ENCODE data around the gene FRMD5.
A peak's percentile ranks its signal among the peaks of the same experiment; 100 is the strongest.
"Not testable (repeated sequence)": the region's sequence is repeated elsewhere in the genome, so short reads cannot be mapped to it uniquely, and the experiment has no call there.

Gene FRMD5

DNA sequence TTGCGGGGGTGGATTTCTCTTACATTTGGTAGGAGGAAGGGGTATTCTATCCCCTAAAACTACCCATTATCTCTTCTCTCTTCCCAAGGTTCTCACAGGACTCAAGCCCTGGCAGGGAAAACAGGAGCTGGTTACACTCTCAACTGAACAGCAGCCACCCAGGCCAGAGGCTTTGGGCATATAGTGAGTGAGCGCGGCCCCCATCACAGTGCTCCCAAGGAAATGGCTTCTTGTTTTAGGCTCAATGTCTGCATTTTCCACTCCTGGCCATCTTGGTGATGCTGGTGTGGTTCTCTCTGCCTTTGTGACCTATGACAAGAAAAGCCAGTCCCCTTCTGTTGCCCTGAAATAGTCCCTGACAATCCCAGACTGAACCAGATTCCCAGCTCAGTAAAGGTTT lies 318.2 kb downstream of the FRMD5 start:
- Histone ChIP-seq H3K4me3 (no peak overlapping the region), H3K4me2 (no peak overlapping the region), H3K27ac (no peak overlapping the region), H3K9ac (no peak overlapping the region), H3K27me3 (no peaks in the 10 kb centered on the region), H3K36me3 (peaks cover 94% of the 10 kb centered on the region), H3K9me3 (no peaks in the 10 kb centered on the region), H3K4me1 (no peaks in the 10 kb centered on the region), H4K20me1 (no peaks in the 10 kb centered on the region)
- no peak for TF ChIP-seq Cebpa-rat (IDR thresholded peaks at IDR 0.05)

DNA sequence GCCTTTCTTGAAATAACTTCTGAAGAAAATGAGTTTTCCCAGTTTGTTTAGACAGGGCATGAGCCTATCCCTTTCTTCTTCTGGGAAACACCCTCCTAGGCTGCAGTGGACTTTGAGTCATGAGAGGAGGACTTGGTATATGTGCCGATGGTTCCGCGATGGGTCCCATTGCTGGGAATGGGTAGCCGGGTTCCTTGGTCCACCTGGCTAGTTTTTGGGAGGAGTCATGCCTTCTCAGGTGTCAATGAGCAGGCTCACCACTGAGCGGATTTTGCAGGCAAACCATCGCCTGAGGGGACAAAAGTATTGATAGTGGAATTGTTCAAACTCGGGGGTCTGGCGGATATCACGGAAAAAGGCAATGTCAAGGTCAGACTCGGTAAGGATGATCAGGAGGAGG lies 321.4 kb downstream of the FRMD5 start:
- peaks cover 88% of the 10 kb centered on the region for H3K36me3 ChIP-seq
- no peak overlapping the region for H3K9ac ChIP-seq
- H3K27me3 ChIP-seq: no peaks in the 10 kb centered on the region
- H3K4me3 ChIP-seq: no peak overlapping the region
- no peak overlapping the region for H3K4me2 ChIP-seq
- H4K20me1 ChIP-seq: no peaks in the 10 kb centered on the region
- no peaks in the 10 kb centered on the region for H3K9me3 ChIP-seq
- TF ChIP-seq Cebpa-rat (IDR thresholded peaks at IDR 0.05): no peak
- H3K4me1 ChIP-seq: peaks cover 11% of the 10 kb centered on the region
- H3K27ac ChIP-seq: no peak overlapping the region

DNA sequence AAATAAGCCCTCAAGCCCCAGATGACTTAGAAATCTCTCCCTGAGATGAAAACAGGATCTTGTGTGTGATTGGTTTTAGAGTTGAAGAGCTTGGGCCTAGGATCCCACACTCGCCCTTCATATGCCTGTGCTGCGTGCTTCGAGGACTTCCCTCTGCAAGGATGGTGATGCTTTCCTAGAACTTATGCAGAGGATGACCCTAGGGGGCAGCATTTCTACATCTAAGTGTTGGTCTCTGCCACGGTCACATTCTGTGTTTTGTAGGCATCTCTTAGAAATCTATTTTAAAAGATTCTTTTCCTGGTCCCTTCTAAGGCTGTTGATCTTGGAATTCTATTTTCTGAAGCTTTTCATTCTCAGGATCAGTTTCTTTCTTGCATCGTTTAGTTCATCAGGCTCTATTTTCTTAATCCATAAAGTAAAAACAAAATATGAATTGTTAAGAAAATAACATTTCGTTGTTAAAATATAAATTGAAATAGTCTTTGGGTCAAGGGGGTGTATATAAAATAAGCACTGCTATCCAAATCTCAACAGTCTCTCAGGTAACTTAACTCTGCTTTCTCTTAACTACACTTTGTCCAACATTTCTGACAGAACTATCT lies 322.6 kb downstream of the FRMD5 start:
- no peaks in the 10 kb centered on the region for H4K20me1 ChIP-seq
- H3K4me2 ChIP-seq: no peak overlapping the region
- H3K9me3 ChIP-seq: no peaks in the 10 kb centered on the region
- no peak overlapping the region for H3K4me3 ChIP-seq
- peaks cover 23% of the 10 kb centered on the region for H3K4me1 ChIP-seq
- H3K27ac ChIP-seq: no peak overlapping the region
- no peak overlapping the region for H3K9ac ChIP-seq
- peaks cover 76% of the 10 kb centered on the region for H3K36me3 ChIP-seq
- H3K27me3 ChIP-seq: no peaks in the 10 kb centered on the region
- TF ChIP-seq Cebpa-rat (IDR thresholded peaks at IDR 0.05): no peak

DNA sequence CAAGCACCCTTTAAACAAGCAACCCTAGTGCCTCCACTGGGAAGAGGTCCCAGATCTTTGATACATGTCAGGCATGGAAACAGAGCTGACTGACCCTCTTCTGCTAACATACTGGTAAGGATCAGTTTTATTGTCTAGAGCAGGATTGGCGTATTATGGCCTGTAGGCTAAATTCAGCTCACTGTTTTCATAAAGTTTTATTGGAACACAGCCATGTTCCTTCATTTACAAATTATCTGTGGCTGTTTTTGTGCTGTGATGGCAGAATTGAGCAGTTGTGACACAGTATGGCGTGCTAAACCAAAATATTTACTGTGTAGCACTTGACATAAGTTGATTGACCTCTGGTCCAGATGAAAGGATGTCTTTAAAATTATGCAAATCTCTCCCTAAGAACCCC lies 323.2 kb downstream of the FRMD5 start:
- no peak for TF ChIP-seq Cebpa-rat (IDR thresholded peaks at IDR 0.05)
- Histone ChIP-seq H3K9ac (no peak overlapping the region), H3K4me2 (no peak overlapping the region), H3K4me1 (peaks cover 24% of the 10 kb centered on the region), H3K27me3 (no peaks in the 10 kb centered on the region), H4K20me1 (no peaks in the 10 kb centered on the region), H3K27ac (no peak overlapping the region), H3K4me3 (no peak overlapping the region), H3K9me3 (no peaks in the 10 kb centered on the region), H3K36me3 (peaks cover 74% of the 10 kb centered on the region)

DNA sequence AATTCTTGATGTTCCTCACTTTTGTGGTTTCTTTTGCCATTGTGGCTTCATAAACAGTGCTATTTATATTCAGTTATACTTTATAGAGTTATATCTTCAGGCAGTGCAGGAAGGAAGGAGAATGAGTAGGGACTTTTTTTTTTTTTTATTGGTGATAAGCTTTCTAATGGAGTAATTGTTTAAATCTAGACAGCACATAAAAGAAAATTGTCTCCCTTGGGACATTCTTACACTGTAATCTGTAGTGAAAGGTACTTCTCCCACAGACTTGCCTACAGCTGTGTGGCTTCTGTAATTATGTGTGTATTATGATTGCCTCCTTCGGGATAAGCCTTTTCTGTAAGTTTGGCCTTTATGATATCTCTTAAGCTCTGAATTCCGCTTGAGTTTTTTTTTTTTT lies 326.7 kb downstream of the FRMD5 start:
- no peaks in the 10 kb centered on the region for H3K9me3 ChIP-seq
- H4K20me1 ChIP-seq: no peaks in the 10 kb centered on the region
- peak overlapping the region; percentile 66 for H3K4me2 ChIP-seq
- H3K36me3 ChIP-seq: peaks cover 75% of the 10 kb centered on the region
- peak overlapping the region; percentile 19; the same call in 1 of the 2 replicates for H3K27ac ChIP-seq
- TF ChIP-seq Cebpa-rat (IDR thresholded peaks at IDR 0.05): no peak
- peaks cover 24% of the 10 kb centered on the region for H3K4me1 ChIP-seq
- H3K4me3 ChIP-seq: no peak overlapping the region
- H3K9ac ChIP-seq: no peak overlapping the region
- no peaks in the 10 kb centered on the region for H3K27me3 ChIP-seq

DNA sequence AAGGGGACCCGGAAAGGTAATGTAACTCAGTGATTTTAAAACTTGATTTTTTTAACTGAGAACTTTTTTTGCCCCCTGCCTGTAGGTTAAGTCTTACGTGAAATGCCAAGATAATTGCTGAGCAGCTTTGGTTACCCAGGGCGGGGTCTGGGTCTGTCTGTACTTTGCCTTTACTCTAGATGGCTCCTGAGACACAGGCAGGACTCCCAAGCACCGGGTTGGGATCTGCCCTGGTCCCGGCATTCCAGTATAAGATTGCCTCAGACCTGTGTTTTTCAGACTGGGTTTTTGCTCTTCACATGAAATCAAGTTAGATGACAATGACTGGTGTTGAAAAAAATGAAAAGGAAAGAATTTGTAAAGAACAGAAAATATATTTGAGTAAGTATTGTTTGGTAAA lies 328.0 kb downstream of the FRMD5 start:
- TF ChIP-seq Cebpa-rat (IDR thresholded peaks at IDR 0.05): no peak

DNA sequence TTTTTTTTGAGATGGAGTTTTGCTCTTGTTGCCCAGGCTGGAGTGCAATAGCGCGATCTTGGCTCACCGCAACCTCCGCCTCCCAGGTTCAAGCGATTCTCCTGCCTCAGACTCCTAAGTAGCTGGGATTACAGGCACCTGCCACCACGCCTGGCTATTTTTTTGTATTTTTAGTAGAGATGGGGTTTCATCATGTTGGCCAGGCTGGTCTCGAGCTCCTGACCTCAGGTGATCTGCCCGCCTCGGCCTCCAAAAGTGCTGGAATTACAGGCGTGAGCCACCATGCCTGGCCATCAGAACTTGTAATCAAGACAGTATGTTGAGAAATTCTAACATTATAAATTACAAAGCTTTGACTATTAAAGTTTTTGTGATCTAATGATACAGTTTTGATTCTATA lies 328.4 kb downstream of the FRMD5 start:
- H3K9me3 ChIP-seq, H4K20me1 ChIP-seq, H3K27ac ChIP-seq, H3K27me3 ChIP-seq, H3K9ac ChIP-seq, H3K4me2 ChIP-seq, H3K4me3 ChIP-seq: not testable (repeated sequence)
- peaks cover 24% of the 10 kb centered on the region for H3K4me1 ChIP-seq
- peaks cover 78% of the 10 kb centered on the region for H3K36me3 ChIP-seq

More for the DNA sequence above, 328.0 kb downstream of the FRMD5 start:
- Histone ChIP-seq H3K4me2 (no peak overlapping the region), H3K36me3 (peaks cover 78% of the 10 kb centered on the region), H3K27ac (no peak overlapping the region), H3K27me3 (no peaks in the 10 kb centered on the region), H4K20me1 (no peaks in the 10 kb centered on the region), H3K4me3 (no peak overlapping the region), H3K4me1 (peaks cover 24% of the 10 kb centered on the region), H3K9ac (no peak overlapping the region), H3K9me3 (no peaks in the 10 kb centered on the region)

DNA sequence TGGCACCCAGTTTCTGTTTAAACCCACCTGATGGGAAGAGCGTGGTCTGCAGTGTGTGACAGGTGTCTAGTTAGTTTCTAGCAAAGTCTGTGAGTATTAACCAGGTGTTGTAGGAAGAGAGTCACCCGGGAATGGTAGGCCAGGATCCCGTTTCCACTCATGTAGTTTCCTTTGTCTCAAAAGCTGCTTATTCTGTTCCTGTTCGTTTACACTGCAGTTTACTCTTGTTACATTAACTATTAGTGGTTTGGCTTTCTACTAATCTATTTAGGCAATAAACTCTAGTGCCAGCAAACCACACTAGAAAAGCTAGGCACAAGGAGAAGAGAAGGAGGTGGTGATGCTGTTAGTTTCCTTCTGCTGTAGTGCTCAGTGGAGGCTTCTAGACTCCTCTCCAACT lies 335.5 kb downstream of the FRMD5 start:
- Histone ChIP-seq H4K20me1 (no peaks in the 10 kb centered on the region; the same call in 1 of the 2 replicates), H3K9me3 (no peaks in the 10 kb centered on the region), H3K27me3 (no peaks in the 10 kb centered on the region), H3K4me3 (no peak overlapping the region), H3K9ac (no peak overlapping the region), H3K4me2 (no peak overlapping the region), H3K4me1 (no peaks in the 10 kb centered on the region), H3K36me3 (peaks cover 98% of the 10 kb centered on the region), H3K27ac (no peak overlapping the region)
- no peak for TF ChIP-seq Cebpa-rat (IDR thresholded peaks at IDR 0.05)

DNA sequence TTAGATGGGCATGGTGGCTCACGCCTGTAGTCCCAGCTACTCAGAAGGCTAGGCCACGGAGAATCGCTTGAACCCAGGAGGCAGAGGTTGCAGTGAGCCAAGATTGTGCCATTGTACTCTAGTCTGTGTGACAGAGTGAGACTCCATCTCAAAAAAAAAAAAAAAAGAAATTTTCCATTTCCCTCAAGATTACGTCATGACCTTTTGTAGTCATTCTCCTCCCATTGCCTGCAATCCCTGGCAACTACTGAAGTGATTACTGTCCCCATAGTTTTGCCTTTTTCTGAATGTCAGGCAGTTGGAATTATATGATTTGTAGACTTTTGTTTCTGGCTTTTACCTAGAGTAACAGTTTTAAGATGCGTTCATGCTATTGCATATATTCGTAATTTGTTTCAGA lies 340.3 kb downstream of the FRMD5 start:
- H3K27ac ChIP-seq: no peak overlapping the region
- TF ChIP-seq Cebpa-rat (IDR thresholded peaks at IDR 0.05): no peak
- H3K4me1 ChIP-seq: no peaks in the 10 kb centered on the region
- peaks cover 94% of the 10 kb centered on the region for H3K36me3 ChIP-seq
- H4K20me1 ChIP-seq: no peaks in the 10 kb centered on the region; the same call in 1 of the 2 replicates
- no peaks in the 10 kb centered on the region for H3K27me3 ChIP-seq
- H3K4me3 ChIP-seq: no peak overlapping the region
- no peak overlapping the region for H3K9ac ChIP-seq
- no peak overlapping the region for H3K4me2 ChIP-seq
- H3K9me3 ChIP-seq: no peaks in the 10 kb centered on the region

DNA sequence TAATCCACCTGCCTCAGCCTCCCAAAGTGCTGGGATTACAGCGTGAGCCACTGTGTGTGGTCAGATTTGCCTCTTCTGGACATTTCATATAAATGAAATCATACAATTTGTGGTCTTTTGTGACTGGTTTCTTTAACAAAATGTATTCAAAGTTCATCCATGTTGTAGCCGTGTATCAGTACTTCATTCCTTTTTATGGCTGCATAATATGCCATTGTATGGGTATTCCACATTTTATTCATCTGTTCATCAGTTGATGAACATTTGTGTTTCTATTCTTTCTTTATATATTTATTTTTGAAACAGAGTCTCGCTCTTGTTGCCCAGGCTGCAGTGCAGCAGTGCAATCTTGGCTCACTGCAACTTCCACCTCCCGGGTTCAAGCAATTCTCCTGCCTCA lies 342.5 kb downstream of the FRMD5 start:
- Histone ChIP-seq H3K27ac (no peak overlapping the region), H3K4me2 (no peak overlapping the region), H4K20me1 (no peaks in the 10 kb centered on the region), H3K36me3 (peaks cover 90% of the 10 kb centered on the region), H3K4me3 (no peak overlapping the region), H3K27me3 (no peaks in the 10 kb centered on the region), H3K9me3 (no peaks in the 10 kb centered on the region), H3K9ac (no peak overlapping the region), H3K4me1 (no peaks in the 10 kb centered on the region)
- TF ChIP-seq Cebpa-rat (IDR thresholded peaks at IDR 0.05): no peak

DNA sequence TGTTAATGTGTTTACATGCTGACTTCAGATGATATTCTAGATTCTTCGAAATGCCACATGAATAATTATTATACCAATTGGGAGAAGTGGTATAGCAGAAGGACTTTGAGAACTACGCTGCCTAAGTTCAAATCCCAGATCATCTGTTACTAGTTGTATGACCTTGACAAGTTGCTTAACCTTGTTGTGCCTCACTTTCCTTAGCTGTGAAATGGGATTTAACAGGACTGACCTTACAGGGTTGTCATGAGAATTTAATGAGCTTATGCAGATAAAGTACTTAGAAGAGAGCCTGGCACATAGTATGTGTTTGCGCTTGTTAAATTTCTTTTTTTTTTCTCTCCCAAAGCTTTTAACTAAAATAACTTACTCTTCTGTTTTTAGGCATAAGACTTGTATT lies 343.8 kb downstream of the FRMD5 start:
- H3K4me1 ChIP-seq: no peaks in the 10 kb centered on the region
- no peak overlapping the region for H3K27ac ChIP-seq
- no peak for TF ChIP-seq Cebpa-rat (IDR thresholded peaks at IDR 0.05)
- H3K36me3 ChIP-seq: peaks cover 91% of the 10 kb centered on the region
- H3K9me3 ChIP-seq: no peaks in the 10 kb centered on the region
- H4K20me1 ChIP-seq: no peaks in the 10 kb centered on the region
- no peak overlapping the region for H3K9ac ChIP-seq
- no peak overlapping the region for H3K4me2 ChIP-seq
- H3K4me3 ChIP-seq: no peak overlapping the region
- H3K27me3 ChIP-seq: no peaks in the 10 kb centered on the region

Data from BLaER1 (cell line).